Measurements from ENCODE around the gene NPAS3.

The NPAS3 gene

GRCh38 chr14:33642691-33643244 is 704.1 kb downstream of the NPAS3 start:
- TF ChIP-seq POLR2AphosphoS5 (IDR thresholded peaks at IDR 0.05; ENCODE audit: low read depth, low read length) (no peak), SIN3A (IDR thresholded peaks at IDR 0.05; ENCODE audit: borderline replicate concordance, insufficient read depth, low read length) (no peak), FOXP2 (optimal IDR thresholded peaks at IDR 0.05; ENCODE audit: borderline replicate concordance, extremely low read depth, extremely low read length, insufficient read depth) (no peak), TAF1 (IDR thresholded peaks at IDR 0.05; ENCODE audit: borderline replicate concordance, insufficient read depth, low read length) (no peak)
- TF ChIP-seq, protein P1, sequence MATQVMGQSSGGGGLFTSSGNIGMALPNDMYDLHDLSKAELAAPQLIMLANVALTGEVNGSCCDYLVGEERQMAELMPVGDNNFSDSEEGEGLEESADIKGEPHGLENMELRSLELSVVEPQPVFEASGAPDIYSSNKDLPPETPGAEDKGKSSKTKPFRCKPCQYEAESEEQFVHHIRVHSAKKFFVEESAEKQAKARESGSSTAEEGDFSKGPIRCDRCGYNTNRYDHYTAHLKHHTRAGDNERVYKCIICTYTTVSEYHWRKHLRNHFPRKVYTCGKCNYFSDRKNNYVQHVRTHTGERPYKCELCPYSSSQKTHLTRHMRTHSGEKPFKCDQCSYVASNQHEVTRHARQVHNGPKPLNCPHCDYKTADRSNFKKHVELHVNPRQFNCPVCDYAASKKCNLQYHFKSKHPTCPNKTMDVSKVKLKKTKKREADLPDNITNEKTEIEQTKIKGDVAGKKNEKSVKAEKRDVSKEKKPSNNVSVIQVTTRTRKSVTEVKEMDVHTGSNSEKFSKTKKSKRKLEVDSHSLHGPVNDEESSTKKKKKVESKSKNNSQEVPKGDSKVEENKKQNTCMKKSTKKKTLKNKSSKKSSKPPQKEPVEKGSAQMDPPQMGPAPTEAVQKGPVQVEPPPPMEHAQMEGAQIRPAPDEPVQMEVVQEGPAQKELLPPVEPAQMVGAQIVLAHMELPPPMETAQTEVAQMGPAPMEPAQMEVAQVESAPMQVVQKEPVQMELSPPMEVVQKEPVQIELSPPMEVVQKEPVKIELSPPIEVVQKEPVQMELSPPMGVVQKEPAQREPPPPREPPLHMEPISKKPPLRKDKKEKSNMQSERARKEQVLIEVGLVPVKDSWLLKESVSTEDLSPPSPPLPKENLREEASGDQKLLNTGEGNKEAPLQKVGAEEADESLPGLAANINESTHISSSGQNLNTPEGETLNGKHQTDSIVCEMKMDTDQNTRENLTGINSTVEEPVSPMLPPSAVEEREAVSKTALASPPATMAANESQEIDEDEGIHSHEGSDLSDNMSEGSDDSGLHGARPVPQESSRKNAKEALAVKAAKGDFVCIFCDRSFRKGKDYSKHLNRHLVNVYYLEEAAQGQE (IDR thresholded peaks at IDR 0.05; ENCODE audit: insufficient read depth in 1 of 2, low read depth in 2 of 2, low read length in 2 of 2), result no peak

- no peak for TF ChIP-seq TAF1 (IDR thresholded peaks at IDR 0.05; ENCODE audit: borderline replicate concordance, insufficient read depth, low read length)
- TF ChIP-seq POLR2AphosphoS5 (IDR thresholded peaks at IDR 0.05; ENCODE audit: low read depth, low read length), result no peak
- no peak for TF ChIP-seq FOXP2 (optimal IDR thresholded peaks at IDR 0.05; ENCODE audit: borderline replicate concordance, extremely low read depth, extremely low read length, insufficient read depth)
- TF ChIP-seq SIN3A (IDR thresholded peaks at IDR 0.05; ENCODE audit: borderline replicate concordance, insufficient read depth, low read length), result no peak
- TF ChIP-seq, protein P1 (IDR thresholded peaks at IDR 0.05; ENCODE audit: insufficient read depth in 1 of 2, low read depth in 2 of 2, low read length in 2 of 2), result no peak
Observed at GRCh38 chr14:33643426-33644181, 704.9 kb downstream of the NPAS3 start.

DNA sequence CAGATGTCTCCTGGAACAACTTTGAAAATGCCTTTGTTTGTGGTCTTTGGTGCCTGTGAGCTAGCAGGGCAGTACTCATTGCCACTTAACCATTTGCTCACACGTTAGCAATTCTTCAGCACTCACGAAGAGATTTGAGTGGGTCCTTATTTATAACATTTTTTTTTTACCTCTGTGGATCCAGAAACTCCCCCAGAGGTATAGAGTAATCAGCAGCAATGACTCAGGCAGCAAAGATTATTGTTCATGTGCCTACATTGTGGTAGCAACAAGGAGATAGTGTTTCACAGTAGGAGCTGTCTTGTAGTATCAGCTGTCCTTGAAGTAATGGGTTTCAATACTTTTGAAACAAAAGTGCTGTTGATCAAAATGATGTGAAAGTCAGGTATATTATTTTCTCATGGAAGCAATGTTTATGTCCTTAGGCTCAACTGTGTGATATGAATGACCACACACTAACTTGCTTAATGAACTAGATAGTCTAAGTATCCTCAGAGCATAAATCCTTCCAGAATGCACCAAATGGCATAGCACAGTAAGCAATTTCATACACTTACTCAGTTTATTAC is 708.1 kb downstream of the NPAS3 start:
- TF ChIP-seq POLR2AphosphoS5 (IDR thresholded peaks at IDR 0.05; ENCODE audit: low read depth, low read length) (no peak), SIN3A (IDR thresholded peaks at IDR 0.05; ENCODE audit: borderline replicate concordance, insufficient read depth, low read length) (no peak), FOXP2 (optimal IDR thresholded peaks at IDR 0.05; ENCODE audit: borderline replicate concordance, extremely low read depth, extremely low read length, insufficient read depth) (no peak), TAF1 (IDR thresholded peaks at IDR 0.05; ENCODE audit: borderline replicate concordance, insufficient read depth, low read length) (no peak)
- TF ChIP-seq, protein P1 (IDR thresholded peaks at IDR 0.05; ENCODE audit: insufficient read depth in 1 of 2, low read depth in 2 of 2, low read length in 2 of 2), result no peak

DNA sequence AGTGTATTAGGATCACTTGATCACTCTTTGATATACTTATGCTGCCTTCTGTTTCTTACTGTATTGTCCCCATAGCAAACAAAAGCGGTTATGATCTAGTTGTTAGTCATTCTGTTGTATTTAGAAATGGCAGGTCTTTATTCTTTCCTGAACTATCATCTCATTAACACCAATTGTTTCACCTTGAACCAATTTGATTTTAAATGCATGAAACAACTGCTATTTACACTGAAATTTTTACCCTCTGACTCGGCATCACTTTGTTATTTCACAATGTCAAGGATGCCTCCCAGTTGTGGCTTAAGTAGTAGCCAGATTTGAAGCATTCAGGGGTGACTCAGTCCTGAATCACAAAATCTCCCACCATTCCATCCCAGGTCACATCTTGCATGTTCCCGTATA is 708.7 kb downstream of the NPAS3 start:
- TF ChIP-seq TAF1 (IDR thresholded peaks at IDR 0.05; ENCODE audit: borderline replicate concordance, insufficient read depth, low read length), result no peak
- TF ChIP-seq, protein P1 (IDR thresholded peaks at IDR 0.05; ENCODE audit: insufficient read depth in 1 of 2, low read depth in 2 of 2, low read length in 2 of 2), result no peak
- no peak for TF ChIP-seq FOXP2 (optimal IDR thresholded peaks at IDR 0.05; ENCODE audit: borderline replicate concordance, extremely low read depth, extremely low read length, insufficient read depth)
- no peak for TF ChIP-seq POLR2AphosphoS5 (IDR thresholded peaks at IDR 0.05; ENCODE audit: low read depth, low read length)
- no peak for TF ChIP-seq SIN3A (IDR thresholded peaks at IDR 0.05; ENCODE audit: borderline replicate concordance, insufficient read depth, low read length)

Data from PFSK-1 (cell line).